Measurements from ENCODE around the gene TASOR2. TPM values are rescaled to one million over a fixed set of nuclear protein-coding genes. Genes with fewer than 3 reads are reported as not detected.

Gene TASOR2
- total RNA-seq, 1 experiment from 2014 or later = 67.3 TPM

- CTCF ChIA-PET = no interaction called here
- ATAC-seq = no peak
- TF ChIP-seq ZNF416 (CRISPR knock-in tag; IDR thresholded peaks at IDR 0.05) = no peak
- no peak for TF ChIP-seq MXD4 (CRISPR knock-in tag; IDR thresholded peaks at IDR 0.05; ENCODE audit: borderline replicate concordance)
- no peak for TF ChIP-seq TP53 (CRISPR knock-in tag; IDR thresholded peaks at IDR 0.05)
- TF ChIP-seq HMGXB4 (CRISPR knock-in tag; IDR thresholded peaks at IDR 0.05) = no peak
- TF ChIP-seq, protein P1, sequence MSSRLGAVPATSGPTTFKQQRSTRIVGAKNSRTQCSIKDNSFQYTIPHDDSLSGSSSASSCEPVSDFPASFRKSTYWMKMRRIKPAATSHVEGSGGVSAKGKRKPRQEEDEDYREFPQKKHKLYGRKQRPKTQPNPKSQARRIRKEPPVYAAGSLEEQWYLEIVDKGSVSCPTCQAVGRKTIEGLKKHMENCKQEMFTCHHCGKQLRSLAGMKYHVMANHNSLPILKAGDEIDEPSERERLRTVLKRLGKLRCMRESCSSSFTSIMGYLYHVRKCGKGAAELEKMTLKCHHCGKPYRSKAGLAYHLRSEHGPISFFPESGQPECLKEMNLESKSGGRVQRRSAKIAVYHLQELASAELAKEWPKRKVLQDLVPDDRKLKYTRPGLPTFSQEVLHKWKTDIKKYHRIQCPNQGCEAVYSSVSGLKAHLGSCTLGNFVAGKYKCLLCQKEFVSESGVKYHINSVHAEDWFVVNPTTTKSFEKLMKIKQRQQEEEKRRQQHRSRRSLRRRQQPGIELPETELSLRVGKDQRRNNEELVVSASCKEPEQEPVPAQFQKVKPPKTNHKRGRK (CRISPR knock-in tag; IDR thresholded peaks at IDR 0.05; ENCODE audit: borderline replicate concordance) = no peak
- TF ChIP-seq EMX1 (CRISPR knock-in tag; IDR thresholded peaks at IDR 0.05) = no peak
- no peak for TF ChIP-seq PRRX2 (CRISPR knock-in tag; IDR thresholded peaks at IDR 0.05)
- TF ChIP-seq ZNF263 (CRISPR knock-in tag; IDR thresholded peaks at IDR 0.05; ENCODE audit: low read depth) = no peak
- TF ChIP-seq CREM (CRISPR knock-in tag; IDR thresholded peaks at IDR 0.05) = no peak
- TF ChIP-seq ARID4B (CRISPR knock-in tag; IDR thresholded peaks at IDR 0.05; ENCODE audit: borderline replicate concordance) = no peak
- TF ChIP-seq HMGA2 (CRISPR knock-in tag; IDR thresholded peaks at IDR 0.05) = no peak
- TF ChIP-seq ATF6 (CRISPR knock-in tag; IDR thresholded peaks at IDR 0.05) = no peak
- TF ChIP-seq PREB (CRISPR knock-in tag; IDR thresholded peaks at IDR 0.05; ENCODE audit: borderline replicate concordance) = no peak
- TF ChIP-seq, protein P2, sequence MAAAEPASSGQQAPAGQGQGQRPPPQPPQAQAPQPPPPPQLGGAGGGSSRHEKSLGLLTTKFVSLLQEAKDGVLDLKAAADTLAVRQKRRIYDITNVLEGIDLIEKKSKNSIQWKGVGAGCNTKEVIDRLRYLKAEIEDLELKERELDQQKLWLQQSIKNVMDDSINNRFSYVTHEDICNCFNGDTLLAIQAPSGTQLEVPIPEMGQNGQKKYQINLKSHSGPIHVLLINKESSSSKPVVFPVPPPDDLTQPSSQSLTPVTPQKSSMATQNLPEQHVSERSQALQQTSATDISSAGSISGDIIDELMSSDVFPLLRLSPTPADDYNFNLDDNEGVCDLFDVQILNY (CRISPR knock-in tag; IDR thresholded peaks at IDR 0.05) = no peak
- DNase-seq (ENCODE audit: low spot score) = no peak
- Mint-ChIP-seq H3K4me3 (no peak overlapping the region), H3K36me3 (peaks cover 8% of the 10 kb centered on the region; the same call in 1 of the 2 replicates), H3K27ac (no peak overlapping the region), H3K27me3 (ENCODE audit: low read depth) (peaks cover 66% of the 10 kb centered on the region), H3K4me1 (0 out of 2 replicates have a peak, but pooled peaks cover under 1% of the 10 kb centered on the region), H3K9me3 (peaks cover 18% of the 10 kb centered on the region)
- POLR2A ChIA-PET = no interaction called here
These were observed 5.6 kb upstream of the TASOR2 start for GRCh38 chr10:5679037-5679435.

All from WTC11 (cell line).